Activated T-helper 1 cell treated with anti-CD3 and anti-CD28 coated beads, Interleukin-2, amount 50 U/mL, for 16 hours (primary cell): Measurements from ENCODE around the gene TBC1D10A.
"Not testable (repeated sequence)": the region's sequence is repeated elsewhere in the genome, so short reads cannot be mapped to it uniquely, and the experiment has no call there.

Experiments
- DNase-seq, 2 donors: peaks; one replicate each; pipeline ENCODE4 v3.0.0-alpha.2; 2020; ENCODE audit warnings: low read depth in 1 of 2, low spot score in 1 of 2

Gene TBC1D10A

GRCh38 chr22:30348404-30348803, 21.7 kb upstream of the TBC1D10A start:
- no peak for DNase-seq

GRCh38 chr22:30347255-30347892, 20.6 kb upstream of the TBC1D10A start:
- no peak for DNase-seq

GRCh38 chr22:30344447-30345200, 17.9 kb upstream of the TBC1D10A start:
- no peak for DNase-seq

- DNase-seq = no peak
These were observed 14.4 kb upstream of the TBC1D10A start for GRCh38 chr22:30340911-30341685.

- DNase-seq = no peak
These were observed 12.1 kb upstream of the TBC1D10A start for GRCh38 chr22:30338802-30339201.

- DNase-seq = not testable (repeated sequence)
These were observed 11.6 kb upstream of the TBC1D10A start for GRCh38 chr22:30338341-30338740.

GRCh38 chr22:30337461-30337778, 10.7 kb upstream of the TBC1D10A start:
- DNase-seq = no peak

- DNase-seq = no peak
These were observed 10.2 kb upstream of the TBC1D10A start for GRCh38 chr22:30336752-30337460.

GRCh38 chr22:30335236-30335635, 8.5 kb upstream of the TBC1D10A start:
- no peak for DNase-seq

- DNase-seq = no peak
These were observed 7.9 kb upstream of the TBC1D10A start for GRCh38 chr22:30334646-30335045.

- no peak for DNase-seq
These were observed 7.0 kb upstream of the TBC1D10A start for GRCh38 chr22:30333707-30334087.

GRCh38 chr22:30332994-30333706, 6.4 kb upstream of the TBC1D10A start:
- no peak for DNase-seq

GRCh38 chr22:30332551-30332950, 5.8 kb upstream of the TBC1D10A start:
- DNase-seq = no peak

- no peak for DNase-seq
These were observed 1.8 kb upstream of the TBC1D10A start for GRCh38 chr22:30328466-30329049.

GRCh38 chr22:30327864-30328345, 1.2 kb upstream of the TBC1D10A start:
- no peak for DNase-seq

GRCh38 chr22:30326255-30326705, 461 bp downstream of the TBC1D10A start:
- no peak for DNase-seq

- no peak for DNase-seq
These were observed 952 bp downstream of the TBC1D10A start for GRCh38 chr22:30325724-30326254.

GRCh38 chr22:30325065-30325720, 1.5 kb downstream of the TBC1D10A start:
- no peak for DNase-seq

GRCh38 chr22:30324014-30324730, 2.6 kb downstream of the TBC1D10A start:
- DNase-seq = no peak
